NCI-H345 treated with DMSO at 0.1 percent for 48 hours (cell line): ENCODE measurements around the gene TSHZ2.

Experiments
- DNase-seq: peaks from one replicate; lab custom pipeline; 2025; ENCODE audit not compliant: unreplicated experiment; lab: John Stamatoyannopoulos, UW

TSHZ2 gene

GRCh38 chr20:53055367-53056067 is 83.4 kb downstream of the TSHZ2 start:
- DNase-seq, result no peak

GRCh38 chr20:53057579-53057978 is 85.4 kb downstream of the TSHZ2 start:
- DNase-seq, result no peak

- no peak for DNase-seq
These were observed 87.7 kb downstream of the TSHZ2 start for GRCh38 chr20:53059848-53060247.

GRCh38 chr20:53061192-53062108 is 89.3 kb downstream of the TSHZ2 start:
- no peak for DNase-seq

GRCh38 chr20:53064935-53065334 is 92.8 kb downstream of the TSHZ2 start:
- DNase-seq, result no peak

GRCh38 chr20:53068241-53068640 is 96.1 kb downstream of the TSHZ2 start:
- DNase-seq, result no peak

GRCh38 chr20:53069132-53069531 is 97.0 kb downstream of the TSHZ2 start:
- no peak for DNase-seq

GRCh38 chr20:53070224-53070623 is 98.1 kb downstream of the TSHZ2 start:
- DNase-seq, result no peak

- DNase-seq, result no peak
These were observed 98.7 kb downstream of the TSHZ2 start for GRCh38 chr20:53070706-53071392.

GRCh38 chr20:53071833-53072232 is 99.7 kb downstream of the TSHZ2 start:
- no peak for DNase-seq

- no peak for DNase-seq
These were observed 100.9 kb downstream of the TSHZ2 start for GRCh38 chr20:53072923-53073579.

GRCh38 chr20:53073636-53074415 is 101.7 kb downstream of the TSHZ2 start:
- no peak for DNase-seq

- DNase-seq, result no peak
These were observed 102.7 kb downstream of the TSHZ2 start for GRCh38 chr20:53074811-53075314.

GRCh38 chr20:53076668-53077067 is 104.5 kb downstream of the TSHZ2 start:
- no peak for DNase-seq

GRCh38 chr20:53077373-53078205 is 105.4 kb downstream of the TSHZ2 start:
- DNase-seq, result no peak

GRCh38 chr20:53078761-53079160 is 106.6 kb downstream of the TSHZ2 start:
- DNase-seq, result no peak

GRCh38 chr20:53079261-53079691 is 107.1 kb downstream of the TSHZ2 start:
- no peak for DNase-seq

GRCh38 chr20:53079828-53080686 is 107.9 kb downstream of the TSHZ2 start:
- DNase-seq, result no peak

GRCh38 chr20:53080687-53080962 is 108.5 kb downstream of the TSHZ2 start:
- no peak for DNase-seq
